WERI-Rb-1 (cell line): ENCODE data around the gene KCNH2.

ENCODE experiments used
- DNase-seq: peaks from one replicate; pipeline ENCODE4 v3.0.0-alpha.2; 2020
- H3K27ac ChIP-seq: fragments of 250-450 bp; sonication (Bioruptor Pico); 2 replicates; pipeline ENCODE4 v1.5.1; 2020; ENCODE audit warnings: mild to moderate bottlenecking, moderate library complexity
- H3K27me3 ChIP-seq: fragments of 250-450 bp; sonication (Bioruptor Pico); 2 replicates; pipeline ENCODE4 v1.5.1; 2021; ENCODE audit warnings: mild to moderate bottlenecking, low read depth, moderate library complexity; ENCODE audit not compliant: insufficient read depth, severe bottlenecking
- H3K36me3 ChIP-seq: fragments of 250-450 bp; sonication (Bioruptor Pico); 2 replicates; pipeline ENCODE4 v1.5.1; 2020; ENCODE audit warnings: mild to moderate bottlenecking, moderate library complexity
- H3K4me3 ChIP-seq: 2 replicates; pipeline ENCODE4 v1.5.1; 2011; ENCODE audit warnings: low read depth, mild to moderate bottlenecking, control low read depth, low read length
- H3K9me3 ChIP-seq: fragments of 250-450 bp; sonication (Bioruptor Pico); 2 replicates; pipeline ENCODE4 v1.5.1; 2021; ENCODE audit warnings: mild to moderate bottlenecking, moderate library complexity; ENCODE audit not compliant: severe bottlenecking
- CTCF ChIP-seq: IDR thresholded peaks from 2 replicates; pipeline ENCODE4 v1.5.1; 2011; ENCODE audit warnings: low read depth, mild to moderate bottlenecking, control low read depth, inconsistent platforms, low read length

Gene KCNH2

GRCh38 chr7:150956395-150957132 lies 21.6 kb downstream of the KCNH2 start:
- TF ChIP-seq CTCF: no peak
- Histone ChIP-seq H3K4me3 (no peak overlapping the region), H3K9me3 (no peaks in the 10 kb centered on the region), H3K36me3 (peaks cover 17% of the 10 kb centered on the region), H3K27me3 (no peaks in the 10 kb centered on the region), H3K27ac (peak overlapping the region; percentile 78)
- no peak for DNase-seq

GRCh38 chr7:150955519-150956394 lies 22.4 kb downstream of the KCNH2 start:
- H3K4me3 ChIP-seq: no peak overlapping the region
- TF ChIP-seq CTCF: no peak
- H3K9me3 ChIP-seq: no peaks in the 10 kb centered on the region
- H3K27ac ChIP-seq: peak overlapping the region; percentile 78
- peak; percentile 97 for DNase-seq
- no peaks in the 10 kb centered on the region for H3K27me3 ChIP-seq
- peaks cover 23% of the 10 kb centered on the region for H3K36me3 ChIP-seq

GRCh38 chr7:150954986-150955518 lies 23.1 kb downstream of the KCNH2 start:
- no peaks in the 10 kb centered on the region for H3K9me3 ChIP-seq
- no peak overlapping the region for H3K4me3 ChIP-seq
- peaks cover 27% of the 10 kb centered on the region for H3K36me3 ChIP-seq
- DNase-seq: no peak
- H3K27me3 ChIP-seq: no peaks in the 10 kb centered on the region
- H3K27ac ChIP-seq: peak overlapping the region; percentile 75
- no peak for TF ChIP-seq CTCF

GRCh38 chr7:150954201-150954985 lies 23.7 kb downstream of the KCNH2 start:
- no peak for TF ChIP-seq CTCF
- peaks cover 24% of the 10 kb centered on the region for H3K36me3 ChIP-seq
- H3K4me3 ChIP-seq: no peak overlapping the region
- H3K27me3 ChIP-seq: no peaks in the 10 kb centered on the region
- no peaks in the 10 kb centered on the region for H3K9me3 ChIP-seq
- no peak for DNase-seq
- no peak overlapping the region for H3K27ac ChIP-seq

- Histone ChIP-seq H3K9me3 (no peaks in the 10 kb centered on the region), H3K27me3 (no peaks in the 10 kb centered on the region), H3K27ac (no peak overlapping the region), H3K4me3 (no peak overlapping the region), H3K36me3 (peaks cover 23% of the 10 kb centered on the region)
- DNase-seq: no peak
- TF ChIP-seq CTCF: no peak
These were observed 24.8 kb downstream of the KCNH2 start for GRCh38 chr7:150953061-150953997.
